ENCODE measurements around the gene ATRIP. TPM values are rescaled to one million over a fixed set of nuclear protein-coding genes. Genes with fewer than 3 reads are reported as not detected.

Gene ATRIP
- polyA plus RNA-seq, 1 donor from 2014 or later = 11.1 TPM

- Histone ChIP-seq H3K4me3 (ENCODE audit: low read length) (no peak overlapping the region), H3K27ac (ENCODE audit: low read length) (no peak overlapping the region), H3K9me3 (ENCODE audit: low read length) (no peaks in the 10 kb centered on the region), H3K4me2 (ENCODE audit: low read length) (no peak overlapping the region), H4K20me1 (ENCODE audit: insufficient read depth) (no peaks in the 10 kb centered on the region), H3K27me3 (ENCODE audit: insufficient read depth, low read depth, low read length) (no peaks in the 10 kb centered on the region), H2AFZ (ENCODE audit: low read depth, low read length) (no peak overlapping the region), H3F3A (ENCODE audit: insufficient read depth, low read length, poor library complexity, severe bottlenecking) (no peaks in the 10 kb centered on the region), H3K9me2 (ENCODE audit: insufficient read depth, low read length) (no peaks in the 10 kb centered on the region), H3K36me3 (ENCODE audit: insufficient read depth, low read length) (no peaks in the 10 kb centered on the region), H3K9ac (ENCODE audit: low read length) (no peak overlapping the region), H3K79me2 (replicated peaks; ENCODE audit: insufficient read depth, low read length) (no peaks in the 10 kb centered on the region)
- TF ChIP-seq MXI1 (conservative IDR thresholded peaks at IDR 0.05; ENCODE audit: poor library complexity, severe bottlenecking) (no peak), TAF1 (IDR thresholded peaks at IDR 0.05; ENCODE audit: low read depth) (no peak), EZH2 (IDR thresholded peaks at IDR 0.05; ENCODE audit: borderline replicate concordance, insufficient read depth, low read length, poor library complexity, severe bottlenecking) (no peak), EP300 (conservative IDR thresholded peaks at IDR 0.05; ENCODE audit: poor library complexity, severe bottlenecking) (no peak), POLR2AphosphoS5 (IDR thresholded peaks at IDR 0.05) (no peak), RAD21 (conservative IDR thresholded peaks at IDR 0.05) (no peak), SMC3 (conservative IDR thresholded peaks at IDR 0.05; ENCODE audit: poor library complexity) (no peak)
- TF ChIP-seq, protein P1, sequence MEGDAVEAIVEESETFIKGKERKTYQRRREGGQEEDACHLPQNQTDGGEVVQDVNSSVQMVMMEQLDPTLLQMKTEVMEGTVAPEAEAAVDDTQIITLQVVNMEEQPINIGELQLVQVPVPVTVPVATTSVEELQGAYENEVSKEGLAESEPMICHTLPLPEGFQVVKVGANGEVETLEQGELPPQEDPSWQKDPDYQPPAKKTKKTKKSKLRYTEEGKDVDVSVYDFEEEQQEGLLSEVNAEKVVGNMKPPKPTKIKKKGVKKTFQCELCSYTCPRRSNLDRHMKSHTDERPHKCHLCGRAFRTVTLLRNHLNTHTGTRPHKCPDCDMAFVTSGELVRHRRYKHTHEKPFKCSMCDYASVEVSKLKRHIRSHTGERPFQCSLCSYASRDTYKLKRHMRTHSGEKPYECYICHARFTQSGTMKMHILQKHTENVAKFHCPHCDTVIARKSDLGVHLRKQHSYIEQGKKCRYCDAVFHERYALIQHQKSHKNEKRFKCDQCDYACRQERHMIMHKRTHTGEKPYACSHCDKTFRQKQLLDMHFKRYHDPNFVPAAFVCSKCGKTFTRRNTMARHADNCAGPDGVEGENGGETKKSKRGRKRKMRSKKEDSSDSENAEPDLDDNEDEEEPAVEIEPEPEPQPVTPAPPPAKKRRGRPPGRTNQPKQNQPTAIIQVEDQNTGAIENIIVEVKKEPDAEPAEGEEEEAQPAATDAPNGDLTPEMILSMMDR (IDR thresholded peaks at IDR 0.05; ENCODE audit: poor library complexity, severe bottlenecking) = no peak
- TF ChIP-seq, protein P2, sequence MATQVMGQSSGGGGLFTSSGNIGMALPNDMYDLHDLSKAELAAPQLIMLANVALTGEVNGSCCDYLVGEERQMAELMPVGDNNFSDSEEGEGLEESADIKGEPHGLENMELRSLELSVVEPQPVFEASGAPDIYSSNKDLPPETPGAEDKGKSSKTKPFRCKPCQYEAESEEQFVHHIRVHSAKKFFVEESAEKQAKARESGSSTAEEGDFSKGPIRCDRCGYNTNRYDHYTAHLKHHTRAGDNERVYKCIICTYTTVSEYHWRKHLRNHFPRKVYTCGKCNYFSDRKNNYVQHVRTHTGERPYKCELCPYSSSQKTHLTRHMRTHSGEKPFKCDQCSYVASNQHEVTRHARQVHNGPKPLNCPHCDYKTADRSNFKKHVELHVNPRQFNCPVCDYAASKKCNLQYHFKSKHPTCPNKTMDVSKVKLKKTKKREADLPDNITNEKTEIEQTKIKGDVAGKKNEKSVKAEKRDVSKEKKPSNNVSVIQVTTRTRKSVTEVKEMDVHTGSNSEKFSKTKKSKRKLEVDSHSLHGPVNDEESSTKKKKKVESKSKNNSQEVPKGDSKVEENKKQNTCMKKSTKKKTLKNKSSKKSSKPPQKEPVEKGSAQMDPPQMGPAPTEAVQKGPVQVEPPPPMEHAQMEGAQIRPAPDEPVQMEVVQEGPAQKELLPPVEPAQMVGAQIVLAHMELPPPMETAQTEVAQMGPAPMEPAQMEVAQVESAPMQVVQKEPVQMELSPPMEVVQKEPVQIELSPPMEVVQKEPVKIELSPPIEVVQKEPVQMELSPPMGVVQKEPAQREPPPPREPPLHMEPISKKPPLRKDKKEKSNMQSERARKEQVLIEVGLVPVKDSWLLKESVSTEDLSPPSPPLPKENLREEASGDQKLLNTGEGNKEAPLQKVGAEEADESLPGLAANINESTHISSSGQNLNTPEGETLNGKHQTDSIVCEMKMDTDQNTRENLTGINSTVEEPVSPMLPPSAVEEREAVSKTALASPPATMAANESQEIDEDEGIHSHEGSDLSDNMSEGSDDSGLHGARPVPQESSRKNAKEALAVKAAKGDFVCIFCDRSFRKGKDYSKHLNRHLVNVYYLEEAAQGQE (IDR thresholded peaks at IDR 0.05; ENCODE audit: borderline replicate concordance) = no peak
Measured at GRCh38 chr3:48465237-48465530, 18.6 kb downstream of the ATRIP start.

DNA sequence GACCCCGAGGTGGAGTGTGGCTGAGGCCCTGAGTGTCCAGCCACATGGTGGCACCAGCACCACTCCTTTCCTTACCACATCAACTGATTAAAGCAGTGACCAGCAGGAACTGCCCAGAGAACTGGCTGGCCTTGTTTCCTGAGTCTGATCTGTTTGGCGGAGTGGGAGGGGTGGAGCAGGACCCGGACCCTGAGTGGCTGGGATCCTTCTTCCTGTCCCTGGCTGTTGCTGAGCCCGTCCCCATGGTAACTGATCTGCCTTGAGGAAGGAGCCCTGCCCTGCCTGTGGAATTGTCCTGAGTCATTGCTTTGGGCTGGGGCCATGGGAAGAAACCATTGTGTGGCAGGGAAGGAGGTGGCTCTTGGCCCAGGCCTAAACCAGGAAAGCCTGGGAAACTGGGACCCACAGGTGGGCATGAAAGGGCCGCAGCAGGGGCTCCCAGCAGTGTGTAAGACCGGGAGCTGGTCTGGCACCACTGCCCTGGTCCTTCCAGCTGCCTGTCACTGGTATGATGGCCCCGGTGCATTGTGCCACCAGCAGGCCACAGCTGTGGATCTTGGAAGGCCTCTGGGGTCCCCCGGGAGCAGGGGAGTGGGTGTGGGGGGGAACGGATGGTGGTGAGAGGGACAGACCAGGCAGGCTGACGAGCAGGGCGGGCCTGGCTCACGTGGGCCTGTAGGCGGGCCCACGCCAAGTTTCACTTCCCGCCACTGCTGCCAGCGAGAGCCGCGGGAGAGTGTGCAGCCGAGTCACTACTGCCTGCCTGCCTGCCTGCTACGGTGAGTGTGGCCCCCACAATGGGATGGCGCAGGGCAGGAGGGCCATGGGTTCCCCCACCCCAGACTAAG is 19.2 kb downstream of the ATRIP start:
- H3F3A ChIP-seq (ENCODE audit: insufficient read depth, low read length, poor library complexity, severe bottlenecking) = no peaks in the 10 kb centered on the region
- peak overlapping the region; percentile 39 for H3K27ac ChIP-seq (ENCODE audit: low read length)
- peak overlapping the region; percentile 31 for H3K9ac ChIP-seq (ENCODE audit: low read length)
- H3K9me2 ChIP-seq (ENCODE audit: insufficient read depth, low read length) = no peaks in the 10 kb centered on the region
- no peak for TF ChIP-seq POLR2AphosphoS5 (IDR thresholded peaks at IDR 0.05)
- TF ChIP-seq, protein P2 (IDR thresholded peaks at IDR 0.05; ENCODE audit: borderline replicate concordance) = no peak
- TF ChIP-seq EP300 (conservative IDR thresholded peaks at IDR 0.05; ENCODE audit: poor library complexity, severe bottlenecking) = no peak
- TF ChIP-seq RAD21 (conservative IDR thresholded peaks at IDR 0.05) = peak; percentile 63
- no peak for TF ChIP-seq TAF1 (IDR thresholded peaks at IDR 0.05; ENCODE audit: low read depth)
- TF ChIP-seq MXI1 (conservative IDR thresholded peaks at IDR 0.05; ENCODE audit: poor library complexity, severe bottlenecking) = no peak
- no peak for TF ChIP-seq EZH2 (IDR thresholded peaks at IDR 0.05; ENCODE audit: borderline replicate concordance, insufficient read depth, low read length, poor library complexity, severe bottlenecking)
- TF ChIP-seq SMC3 (conservative IDR thresholded peaks at IDR 0.05; ENCODE audit: poor library complexity) = peak; percentile 59
- TF ChIP-seq, protein P1 (IDR thresholded peaks at IDR 0.05; ENCODE audit: poor library complexity, severe bottlenecking) = peak; percentile 58
- H3K4me3 ChIP-seq (ENCODE audit: low read length) = no peak overlapping the region
- H3K4me2 ChIP-seq (ENCODE audit: low read length) = no peak overlapping the region
- H3K79me2 ChIP-seq (replicated peaks; ENCODE audit: insufficient read depth, low read length) = no peaks in the 10 kb centered on the region
- H4K20me1 ChIP-seq (ENCODE audit: insufficient read depth) = no peaks in the 10 kb centered on the region
- H2AFZ ChIP-seq (ENCODE audit: low read depth, low read length) = no peak overlapping the region
- no peaks in the 10 kb centered on the region for H3K9me3 ChIP-seq (ENCODE audit: low read length)
- H3K27me3 ChIP-seq (ENCODE audit: insufficient read depth, low read depth, low read length) = no peaks in the 10 kb centered on the region
- H3K36me3 ChIP-seq (ENCODE audit: insufficient read depth, low read length) = no peaks in the 10 kb centered on the region

All from neural cell (in vitro differentiated cells).